K562 (cell line): ENCODE data around the gene LRRC59.

Source experiments
- BRCA1 ChIP-seq, 2 experiments: fragments of 450-650 bp in 1 of 2; sonication (generic) in 1 of 2; formaldehyde crosslinking in 1 of 2; IDR thresholded peaks; 2 replicates each; pipeline versions ENCODE4 v1.5.0 to v1.6.1; 2017 to 2020; ENCODE audit warnings: mild to moderate bottlenecking in 1 of 2, missing genetic modification reagents in 1 of 2
- ESRRA ChIP-seq: fragments of 450-650 bp; IDR thresholded peaks from 2 replicates; pipeline ENCODE4 v1.6.1; 2014; ENCODE audit warnings: low read depth, mild to moderate bottlenecking, moderate library complexity, borderline replicate concordance
- HDAC2 ChIP-seq: fragments of 450-650 bp; IDR thresholded peaks from 2 replicates; pipeline ENCODE4 v1.6.1; 2016; ENCODE audit warnings: mild to moderate bottlenecking
- LEF1 ChIP-seq: fragments of 450-650 bp; IDR thresholded peaks from 2 replicates; pipeline ENCODE4 v1.6.1; 2016; ENCODE audit warnings: mild to moderate bottlenecking
- PHB2 ChIP-seq: fragments of 450-650 bp; IDR thresholded peaks from 2 replicates; pipeline ENCODE4 v1.6.1; 2017; ENCODE audit warnings: low read depth
- SMARCB1 ChIP-seq: IDR thresholded peaks from 2 replicates; pipeline ENCODE4 v1.6.1; 2011; ENCODE audit warnings: improper control_type of control experiment, low read depth; ENCODE audit not compliant: insufficient read length
- TBP ChIP-seq: optimal IDR thresholded peaks from 2 replicates; pipeline ENCODE3; 2011; ENCODE audit warnings: low read depth, low read length, improper control_type of control experiment
- ZNF146 ChIP-seq: IDR thresholded peaks from one replicate; pipeline ENCODE4 v1.6.1; 2018; ENCODE audit warnings: missing compliant biosample characterization; ENCODE audit not compliant: unreplicated experiment
- TF ChIP-seq, protein P1 (sequence below), 2 experiments: fragments of 450-650 bp; formaldehyde crosslinking in 1 of 2; IDR thresholded peaks; 2 replicates each; pipeline versions ENCODE4 v1.4.0 to v1.6.1; 2014 to 2020; ENCODE audit warnings: mild to moderate bottlenecking in 2 of 2, borderline replicate concordance in 1 of 2, low read depth in 1 of 2
- TF ChIP-seq, protein P2 (sequence below), 3 experiments: IDR thresholded peaks in 2 of 3; conservative IDR thresholded peaks in 1 of 3; 2 replicates each; pipeline ENCODE4 v1.5.1; 2011 to 2012; ENCODE audit warnings: low read length in 3 of 3, mild to moderate bottlenecking in 3 of 3, control low read depth in 2 of 3, improper control_type of control experiment in 1 of 3, inconsistent platforms in 1 of 3, low read depth in 1 of 3, mixed read lengths in 1 of 3, moderate library complexity in 1 of 3; ENCODE audit not compliant: insufficient read depth in 2 of 3

DNA sequence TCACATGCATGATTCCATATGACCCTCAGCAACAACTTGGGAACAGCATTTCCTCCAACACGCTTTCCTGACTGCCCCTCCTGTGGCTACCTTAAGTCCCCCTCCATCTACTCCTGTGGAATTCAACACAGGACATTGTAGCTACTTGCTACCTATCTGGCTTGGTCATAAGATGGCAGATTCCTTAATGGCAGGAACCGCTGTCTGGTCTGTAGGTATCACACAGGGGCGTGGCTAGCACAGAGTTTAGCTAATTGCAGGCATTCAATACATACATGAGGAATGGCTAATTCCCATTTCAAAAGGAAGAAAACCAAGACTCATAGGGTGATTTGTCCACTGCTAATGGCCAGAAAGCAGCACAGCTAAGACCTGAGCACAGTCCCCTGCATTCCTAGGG, 8.6 kb downstream of the LRRC59 start:
- no peak for TF ChIP-seq ESRRA
- TF ChIP-seq BRCA1 (IDR thresholded peaks at IDR 0.05) = no peak
- TF ChIP-seq BRCA1 (CRISPR knock-in tag; IDR thresholded peaks at IDR 0.05) = no peak
- no peak for TF ChIP-seq TBP
- TF ChIP-seq, protein P1, sequence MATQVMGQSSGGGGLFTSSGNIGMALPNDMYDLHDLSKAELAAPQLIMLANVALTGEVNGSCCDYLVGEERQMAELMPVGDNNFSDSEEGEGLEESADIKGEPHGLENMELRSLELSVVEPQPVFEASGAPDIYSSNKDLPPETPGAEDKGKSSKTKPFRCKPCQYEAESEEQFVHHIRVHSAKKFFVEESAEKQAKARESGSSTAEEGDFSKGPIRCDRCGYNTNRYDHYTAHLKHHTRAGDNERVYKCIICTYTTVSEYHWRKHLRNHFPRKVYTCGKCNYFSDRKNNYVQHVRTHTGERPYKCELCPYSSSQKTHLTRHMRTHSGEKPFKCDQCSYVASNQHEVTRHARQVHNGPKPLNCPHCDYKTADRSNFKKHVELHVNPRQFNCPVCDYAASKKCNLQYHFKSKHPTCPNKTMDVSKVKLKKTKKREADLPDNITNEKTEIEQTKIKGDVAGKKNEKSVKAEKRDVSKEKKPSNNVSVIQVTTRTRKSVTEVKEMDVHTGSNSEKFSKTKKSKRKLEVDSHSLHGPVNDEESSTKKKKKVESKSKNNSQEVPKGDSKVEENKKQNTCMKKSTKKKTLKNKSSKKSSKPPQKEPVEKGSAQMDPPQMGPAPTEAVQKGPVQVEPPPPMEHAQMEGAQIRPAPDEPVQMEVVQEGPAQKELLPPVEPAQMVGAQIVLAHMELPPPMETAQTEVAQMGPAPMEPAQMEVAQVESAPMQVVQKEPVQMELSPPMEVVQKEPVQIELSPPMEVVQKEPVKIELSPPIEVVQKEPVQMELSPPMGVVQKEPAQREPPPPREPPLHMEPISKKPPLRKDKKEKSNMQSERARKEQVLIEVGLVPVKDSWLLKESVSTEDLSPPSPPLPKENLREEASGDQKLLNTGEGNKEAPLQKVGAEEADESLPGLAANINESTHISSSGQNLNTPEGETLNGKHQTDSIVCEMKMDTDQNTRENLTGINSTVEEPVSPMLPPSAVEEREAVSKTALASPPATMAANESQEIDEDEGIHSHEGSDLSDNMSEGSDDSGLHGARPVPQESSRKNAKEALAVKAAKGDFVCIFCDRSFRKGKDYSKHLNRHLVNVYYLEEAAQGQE (IDR thresholded peaks at IDR 0.05; ENCODE audit: borderline replicate concordance) = no peak
- TF ChIP-seq, protein P1 (CRISPR knock-in tag; IDR thresholded peaks at IDR 0.05; ENCODE audit: low read depth) = no peak
- TF ChIP-seq ZNF146 (CRISPR knock-in tag) = no peak
- no peak for TF ChIP-seq LEF1
- no peak for TF ChIP-seq HDAC2
- TF ChIP-seq, protein P2, sequence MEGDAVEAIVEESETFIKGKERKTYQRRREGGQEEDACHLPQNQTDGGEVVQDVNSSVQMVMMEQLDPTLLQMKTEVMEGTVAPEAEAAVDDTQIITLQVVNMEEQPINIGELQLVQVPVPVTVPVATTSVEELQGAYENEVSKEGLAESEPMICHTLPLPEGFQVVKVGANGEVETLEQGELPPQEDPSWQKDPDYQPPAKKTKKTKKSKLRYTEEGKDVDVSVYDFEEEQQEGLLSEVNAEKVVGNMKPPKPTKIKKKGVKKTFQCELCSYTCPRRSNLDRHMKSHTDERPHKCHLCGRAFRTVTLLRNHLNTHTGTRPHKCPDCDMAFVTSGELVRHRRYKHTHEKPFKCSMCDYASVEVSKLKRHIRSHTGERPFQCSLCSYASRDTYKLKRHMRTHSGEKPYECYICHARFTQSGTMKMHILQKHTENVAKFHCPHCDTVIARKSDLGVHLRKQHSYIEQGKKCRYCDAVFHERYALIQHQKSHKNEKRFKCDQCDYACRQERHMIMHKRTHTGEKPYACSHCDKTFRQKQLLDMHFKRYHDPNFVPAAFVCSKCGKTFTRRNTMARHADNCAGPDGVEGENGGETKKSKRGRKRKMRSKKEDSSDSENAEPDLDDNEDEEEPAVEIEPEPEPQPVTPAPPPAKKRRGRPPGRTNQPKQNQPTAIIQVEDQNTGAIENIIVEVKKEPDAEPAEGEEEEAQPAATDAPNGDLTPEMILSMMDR (IDR thresholded peaks at IDR 0.05 in 2 of 3, conservative IDR thresholded peaks at IDR 0.05 in 1 of 3; ENCODE audit: insufficient read depth in 2 of 3, low read depth in 1 of 3, low read length in 3 of 3) = no peak
- no peak for TF ChIP-seq PHB2
- no peak for TF ChIP-seq SMARCB1
